MM.1S (cell line): ENCODE results near the gene FAM167B.

Experiments
- DNase-seq: peaks from one replicate; pipeline ENCODE4 v3.0.0-alpha.2; 2015
- H2AFZ ChIP-seq: fragments of 300-600 bp; sonication (generic); 2 replicates; pipeline ENCODE4 v1.6.0; 2016; ENCODE audit warnings: antibody characterized with exemption, low read length
- H3F3A ChIP-seq: fragments of 300-600 bp; sonication (generic); 2 replicates; pipeline ENCODE4 v1.6.1; 2016; ENCODE audit warnings: mild to moderate bottlenecking, antibody characterized with exemption, low read length, moderate library complexity, mixed read lengths; ENCODE audit not compliant: insufficient read depth
- H3K27ac ChIP-seq: fragments of 300-600 bp; sonication (generic); 2 replicates; pipeline ENCODE4 v1.5.1; 2016; ENCODE audit warnings: mild to moderate bottlenecking, low read length
- H3K27me3 ChIP-seq: fragments of 300-600 bp; sonication (generic); replicated peaks from 2 replicates; pipeline ENCODE4 v1.6.0; 2016; ENCODE audit warnings: low read length; ENCODE audit not compliant: insufficient read depth
- H3K36me3 ChIP-seq: fragments of 300-600 bp; sonication (generic); replicated peaks from 2 replicates; pipeline ENCODE4 v1.6.1; 2016; ENCODE audit warnings: mild to moderate bottlenecking, low read length, mixed read lengths; ENCODE audit not compliant: insufficient read depth
- H3K4me1 ChIP-seq: fragments of 300-600 bp; sonication (generic); 2 replicates; pipeline ENCODE4 v1.6.1; 2016; ENCODE audit warnings: low read length, mixed read lengths
- H3K4me2 ChIP-seq: fragments of 300-600 bp; sonication (generic); 2 replicates; pipeline ENCODE4 v1.6.0; 2016; ENCODE audit warnings: low read depth, low read length
- H3K4me3 ChIP-seq: fragments of 300-600 bp; sonication (generic); 2 replicates; pipeline ENCODE4 v1.5.1; 2016; ENCODE audit warnings: low read length, mixed read lengths
- H3K79me2 ChIP-seq: fragments of 300-600 bp; sonication (generic); 2 replicates; pipeline ENCODE4 v1.6.1; 2016; ENCODE audit warnings: mixed run types, low read length, mixed read lengths
- H3K9ac ChIP-seq: fragments of 300-600 bp; sonication (generic); 2 replicates; pipeline ENCODE4 v1.6.1; 2016; ENCODE audit warnings: low read length, mixed read lengths
- H3K9me2 ChIP-seq: fragments of 300-600 bp; sonication (generic); replicated peaks from 2 replicates; pipeline ENCODE4 v1.6.1; 2016; ENCODE audit warnings: mild to moderate bottlenecking, low read length, mixed read lengths; ENCODE audit not compliant: insufficient read depth
- H3K9me3 ChIP-seq: fragments of 300-600 bp; sonication (generic); replicated peaks from 2 replicates; pipeline ENCODE4 v1.6.1; 2016; ENCODE audit warnings: mild to moderate bottlenecking, low read length, mixed read lengths; ENCODE audit not compliant: insufficient read depth
- H4K20me1 ChIP-seq: fragments of 300-600 bp; sonication (generic); 2 replicates; pipeline ENCODE4 v1.6.1; 2016; ENCODE audit warnings: mild to moderate bottlenecking, low read length, moderate library complexity, mixed read lengths; ENCODE audit not compliant: insufficient read depth
- CTCF ChIP-seq: fragments of 300-600 bp; sonication (generic); IDR thresholded peaks from 2 replicates; pipeline ENCODE4 v1.5.1; 2016; ENCODE audit warnings: antibody characterized with exemption, low read length, mixed read lengths
- EZH2 ChIP-seq: fragments of 300-600 bp; sonication (generic); optimal IDR thresholded peaks from 2 replicates; pipeline ENCODE3; 2017; ENCODE audit warnings: low read depth, mild to moderate bottlenecking, antibody characterized with exemption, low read length, mixed read lengths
- EZH2phosphoT487 ChIP-seq: fragments of 300-600 bp; sonication (generic); IDR thresholded peaks from 2 replicates; pipeline ENCODE4 v1.6.1; 2018; ENCODE audit warnings: antibody characterized with exemption, low read length

FAM167B gene

GRCh38 chr1:32265846-32266245 lies 18.8 kb downstream of the FAM167B start:
- H3K4me2 ChIP-seq = no peak overlapping the region

GRCh38 chr1:32266921-32267591 lies 20.0 kb downstream of the FAM167B start:
- H3K4me3 ChIP-seq = no peak overlapping the region
- no peaks in the 10 kb centered on the region for H3K9me2 ChIP-seq
- H4K20me1 ChIP-seq = no peaks in the 10 kb centered on the region
- H3K9me3 ChIP-seq = no peaks in the 10 kb centered on the region
- H2AFZ ChIP-seq = no peak overlapping the region
- no peak for TF ChIP-seq CTCF
- TF ChIP-seq EZH2phosphoT487 = no peak
- TF ChIP-seq EZH2 = no peak
- H3K27ac ChIP-seq = no peak overlapping the region
- no peaks in the 10 kb centered on the region for H3K27me3 ChIP-seq
- H3K4me2 ChIP-seq = no peak overlapping the region
- no peak overlapping the region for H3K9ac ChIP-seq
- H3F3A ChIP-seq = no peaks in the 10 kb centered on the region
- H3K4me1 ChIP-seq = peaks cover 9% of the 10 kb centered on the region; the same call in 1 of the 2 replicates
- H3K79me2 ChIP-seq = no peaks in the 10 kb centered on the region
- DNase-seq = no peak
- H3K36me3 ChIP-seq = no peaks in the 10 kb centered on the region

More at GRCh38 chr1:32265846-32266245, 18.8 kb downstream of the FAM167B start:
- Histone ChIP-seq H3K9ac (no peak overlapping the region), H4K20me1 (no peaks in the 10 kb centered on the region), H3K27ac (no peak overlapping the region), H3K27me3 (no peaks in the 10 kb centered on the region), H2AFZ (no peak overlapping the region), H3K4me1 (peaks cover 9% of the 10 kb centered on the region; the same call in 1 of the 2 replicates), H3K79me2 (no peaks in the 10 kb centered on the region), H3K36me3 (no peaks in the 10 kb centered on the region), H3F3A (no peaks in the 10 kb centered on the region), H3K4me3 (no peak overlapping the region), H3K9me3 (no peaks in the 10 kb centered on the region), H3K9me2 (no peaks in the 10 kb centered on the region)
- DNase-seq = no peak
- TF ChIP-seq CTCF = no peak
- no peak for TF ChIP-seq EZH2
- no peak for TF ChIP-seq EZH2phosphoT487

GRCh38 chr1:32269744-32270143 lies 22.7 kb downstream of the FAM167B start:
- DNase-seq = no peak
- Histone ChIP-seq H3F3A (no peaks in the 10 kb centered on the region), H3K9me3 (no peaks in the 10 kb centered on the region), H3K4me2 (no peak overlapping the region), H4K20me1 (no peaks in the 10 kb centered on the region), H3K9me2 (no peaks in the 10 kb centered on the region), H2AFZ (no peak overlapping the region), H3K36me3 (no peaks in the 10 kb centered on the region), H3K4me3 (no peak overlapping the region), H3K27ac (no peak overlapping the region), H3K4me1 (peaks cover 9% of the 10 kb centered on the region; the same call in 1 of the 2 replicates), H3K27me3 (no peaks in the 10 kb centered on the region), H3K79me2 (no peaks in the 10 kb centered on the region), H3K9ac (no peak overlapping the region)
- TF ChIP-seq EZH2phosphoT487 = no peak

GRCh38 chr1:32272557-32273390 lies 25.8 kb downstream of the FAM167B start:
- no peak overlapping the region for H3K27ac ChIP-seq
- DNase-seq = no peak
- TF ChIP-seq EZH2 (no peak), CTCF (no peak), EZH2phosphoT487 (no peak)
- no peaks in the 10 kb centered on the region for H3K27me3 ChIP-seq
- H3K9me3 ChIP-seq = no peaks in the 10 kb centered on the region
- no peaks in the 10 kb centered on the region for H3F3A ChIP-seq
- H2AFZ ChIP-seq = no peak overlapping the region
- no peaks in the 10 kb centered on the region for H3K36me3 ChIP-seq
- H3K79me2 ChIP-seq = no peaks in the 10 kb centered on the region
- no peak overlapping the region for H3K4me3 ChIP-seq
- no peaks in the 10 kb centered on the region for H3K4me1 ChIP-seq
- H3K9ac ChIP-seq = no peak overlapping the region
- no peaks in the 10 kb centered on the region for H4K20me1 ChIP-seq
- no peak overlapping the region for H3K4me2 ChIP-seq
- H3K9me2 ChIP-seq = no peaks in the 10 kb centered on the region
